Mononuclear cell (primary cell): ENCODE results near the gene SLC2A6. TPM values are rescaled to one million over a fixed set of nuclear protein-coding genes. Genes with fewer than 3 reads are reported as not detected.

Experiments used
- H3K27me3 ChIP-seq: 2 replicates; pipeline ENCODE4 v1.6.0; 2011; ENCODE audit warnings: low read length, control low read depth; ENCODE audit not compliant: insufficient read depth
- H3K4me1 ChIP-seq: 2 replicates; pipeline ENCODE4 v1.5.1; 2011; ENCODE audit warnings: mild to moderate bottlenecking, low read length, control low read depth; ENCODE audit not compliant: insufficient read depth
- H3K4me3 ChIP-seq: 2 replicates; pipeline ENCODE4 v1.5.1; 2011; ENCODE audit warnings: mild to moderate bottlenecking, low read length, moderate library complexity
- H3K9me3 ChIP-seq: 2 replicates; pipeline ENCODE4 v1.5.1; 2011; ENCODE audit warnings: low read depth, mild to moderate bottlenecking, control low read depth, low read length
- total RNA-seq: library from RNA; depleted of rRNA; stranded (reverse); fragments of >200 nt; gene quantifications from one replicate; pipeline ENCODE4 v1.2.3, GENCODE V29; 2012

Gene SLC2A6
- total RNA-seq, 1 donor, result 23.3 TPM

GRCh38 chr9:133477992-133478850 is 678 bp downstream of the SLC2A6 start:
- no peaks in the 10 kb centered on the region for H3K27me3 ChIP-seq
- H3K4me3 ChIP-seq, result peak overlapping the region; percentile 51
- no peaks in the 10 kb centered on the region for H3K9me3 ChIP-seq
- peaks cover 66% of the 10 kb centered on the region for H3K4me1 ChIP-seq

- peak overlapping the region; percentile 51 for H3K4me3 ChIP-seq
- H3K4me1 ChIP-seq, result peaks cover 71% of the 10 kb centered on the region
- H3K27me3 ChIP-seq, result no peaks in the 10 kb centered on the region
- no peaks in the 10 kb centered on the region for H3K9me3 ChIP-seq
Observed at GRCh38 chr9:133477461-133477860, 1.4 kb downstream of the SLC2A6 start.

- no peaks in the 10 kb centered on the region for H3K9me3 ChIP-seq
- peaks cover 76% of the 10 kb centered on the region for H3K4me1 ChIP-seq
- H3K27me3 ChIP-seq, result no peaks in the 10 kb centered on the region
- H3K4me3 ChIP-seq, result peak overlapping the region; percentile 18
Observed at GRCh38 chr9:133476941-133477340, 2.0 kb downstream of the SLC2A6 start.

- peak overlapping the region; percentile 18 for H3K4me3 ChIP-seq
- peaks cover 83% of the 10 kb centered on the region for H3K4me1 ChIP-seq
- H3K9me3 ChIP-seq, result no peaks in the 10 kb centered on the region
- no peaks in the 10 kb centered on the region for H3K27me3 ChIP-seq
Observed at GRCh38 chr9:133476036-133476931, 2.6 kb downstream of the SLC2A6 start.

GRCh38 chr9:133475292-133476012 is 3.4 kb downstream of the SLC2A6 start:
- H3K27me3 ChIP-seq, result no peaks in the 10 kb centered on the region
- peaks cover 90% of the 10 kb centered on the region for H3K4me1 ChIP-seq
- H3K9me3 ChIP-seq, result no peaks in the 10 kb centered on the region
- no peak overlapping the region for H3K4me3 ChIP-seq

GRCh38 chr9:133474853-133475252 is 4.0 kb downstream of the SLC2A6 start:
- H3K4me1 ChIP-seq, result peaks cover 88% of the 10 kb centered on the region
- no peak overlapping the region for H3K4me3 ChIP-seq
- H3K27me3 ChIP-seq, result no peaks in the 10 kb centered on the region
- no peaks in the 10 kb centered on the region for H3K9me3 ChIP-seq

GRCh38 chr9:133474215-133474614 is 4.7 kb downstream of the SLC2A6 start:
- Histone ChIP-seq H3K27me3 (no peaks in the 10 kb centered on the region), H3K4me1 (peaks cover 82% of the 10 kb centered on the region), H3K9me3 (no peaks in the 10 kb centered on the region), H3K4me3 (no peak overlapping the region)

- no peaks in the 10 kb centered on the region for H3K9me3 ChIP-seq
- no peak overlapping the region for H3K4me3 ChIP-seq
- no peaks in the 10 kb centered on the region for H3K27me3 ChIP-seq
- peaks cover 79% of the 10 kb centered on the region for H3K4me1 ChIP-seq
Observed at GRCh38 chr9:133473743-133474142, 5.2 kb downstream of the SLC2A6 start.

- Histone ChIP-seq H3K4me1 (peaks cover 71% of the 10 kb centered on the region), H3K9me3 (no peaks in the 10 kb centered on the region), H3K4me3 (no peak overlapping the region)
Observed at GRCh38 chr9:133472753-133473378, 6.0 kb downstream of the SLC2A6 start.

GRCh38 chr9:133472277-133472645 is 6.6 kb downstream of the SLC2A6 start:
- Histone ChIP-seq H3K27me3 (no peaks in the 10 kb centered on the region), H3K4me1 (peaks cover 65% of the 10 kb centered on the region), H3K4me3 (no peak overlapping the region), H3K9me3 (no peaks in the 10 kb centered on the region)

More at GRCh38 chr9:133472753-133473378, 6.0 kb downstream of the SLC2A6 start:
- no peaks in the 10 kb centered on the region for H3K27me3 ChIP-seq

GRCh38 chr9:133471551-133472276 is 7.2 kb downstream of the SLC2A6 start:
- Histone ChIP-seq H3K4me1 (peaks cover 59% of the 10 kb centered on the region), H3K9me3 (no peaks in the 10 kb centered on the region), H3K27me3 (no peaks in the 10 kb centered on the region), H3K4me3 (no peak overlapping the region)

- no peak overlapping the region for H3K4me3 ChIP-seq
- no peaks in the 10 kb centered on the region for H3K9me3 ChIP-seq
- H3K27me3 ChIP-seq, result no peaks in the 10 kb centered on the region
- H3K4me1 ChIP-seq, result peaks cover 52% of the 10 kb centered on the region
Observed at GRCh38 chr9:133470988-133471387, 7.9 kb downstream of the SLC2A6 start.

GRCh38 chr9:133470427-133470924 is 8.4 kb downstream of the SLC2A6 start:
- H3K4me3 ChIP-seq, result no peak overlapping the region
- no peaks in the 10 kb centered on the region for H3K27me3 ChIP-seq
- H3K9me3 ChIP-seq, result no peaks in the 10 kb centered on the region
- peaks cover 47% of the 10 kb centered on the region for H3K4me1 ChIP-seq
